Measurements from ENCODE around the gene PDLIM4.

PDLIM4 gene

DNA sequence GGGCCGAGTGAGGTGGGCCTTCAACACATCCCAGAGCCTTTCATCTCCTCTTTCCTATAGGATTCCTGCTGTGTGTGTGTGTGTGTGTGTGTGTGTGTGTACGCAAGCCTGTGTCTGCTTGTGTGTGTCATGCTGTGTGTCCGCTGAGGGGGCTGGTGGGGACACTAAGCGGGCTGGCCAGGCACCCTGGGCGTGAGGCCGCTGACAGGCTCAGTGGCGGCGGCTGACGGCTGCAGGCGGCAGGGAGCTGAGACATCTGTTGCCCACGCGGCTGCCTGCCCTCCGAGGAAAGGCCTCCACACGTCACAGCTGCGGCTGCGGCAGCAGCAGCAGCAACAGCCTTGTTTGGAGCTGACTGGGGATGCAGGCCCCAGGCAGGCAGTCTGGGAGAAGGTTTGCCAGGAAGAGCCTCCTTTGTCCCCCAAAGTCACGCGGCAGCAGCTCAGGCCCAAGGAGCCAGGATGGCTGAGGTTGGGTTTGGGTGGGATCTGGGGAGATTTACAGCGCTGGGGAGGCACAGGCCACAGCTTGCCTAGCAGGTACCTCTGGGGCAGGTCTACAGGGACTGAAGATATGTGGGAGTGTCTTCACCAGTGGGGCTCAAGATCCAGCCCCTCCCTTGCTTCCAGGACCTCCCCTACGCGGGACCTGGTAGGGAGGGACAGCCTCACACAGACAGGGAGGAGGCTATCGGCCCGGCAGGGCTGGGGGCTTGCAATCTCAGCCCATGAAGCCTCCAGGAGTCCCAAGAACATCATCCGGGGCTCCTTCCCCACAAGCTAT is 1.8 kb downstream of the PDLIM4 start:
- Histone ChIP-seq H3K27ac (no peak overlapping the region), H3K4me3 (ENCODE audit: low read depth in 1 of 2, low read length in 1 of 2) (no peak overlapping the region), H3K27me3 (peaks cover 57% of the 10 kb centered on the region), H3K36me3 (no peaks in the 10 kb centered on the region), H3K4me1 (ENCODE audit: control insufficient read depth in 1 of 2, insufficient read depth in 1 of 2, low read depth in 1 of 2, low read length in 1 of 2) (no peaks in the 10 kb centered on the region), H3K9me3 (no peaks in the 10 kb centered on the region)
- TF ChIP-seq, protein P1, sequence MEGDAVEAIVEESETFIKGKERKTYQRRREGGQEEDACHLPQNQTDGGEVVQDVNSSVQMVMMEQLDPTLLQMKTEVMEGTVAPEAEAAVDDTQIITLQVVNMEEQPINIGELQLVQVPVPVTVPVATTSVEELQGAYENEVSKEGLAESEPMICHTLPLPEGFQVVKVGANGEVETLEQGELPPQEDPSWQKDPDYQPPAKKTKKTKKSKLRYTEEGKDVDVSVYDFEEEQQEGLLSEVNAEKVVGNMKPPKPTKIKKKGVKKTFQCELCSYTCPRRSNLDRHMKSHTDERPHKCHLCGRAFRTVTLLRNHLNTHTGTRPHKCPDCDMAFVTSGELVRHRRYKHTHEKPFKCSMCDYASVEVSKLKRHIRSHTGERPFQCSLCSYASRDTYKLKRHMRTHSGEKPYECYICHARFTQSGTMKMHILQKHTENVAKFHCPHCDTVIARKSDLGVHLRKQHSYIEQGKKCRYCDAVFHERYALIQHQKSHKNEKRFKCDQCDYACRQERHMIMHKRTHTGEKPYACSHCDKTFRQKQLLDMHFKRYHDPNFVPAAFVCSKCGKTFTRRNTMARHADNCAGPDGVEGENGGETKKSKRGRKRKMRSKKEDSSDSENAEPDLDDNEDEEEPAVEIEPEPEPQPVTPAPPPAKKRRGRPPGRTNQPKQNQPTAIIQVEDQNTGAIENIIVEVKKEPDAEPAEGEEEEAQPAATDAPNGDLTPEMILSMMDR (IDR thresholded peaks at IDR 0.05), result no peak

DNA sequence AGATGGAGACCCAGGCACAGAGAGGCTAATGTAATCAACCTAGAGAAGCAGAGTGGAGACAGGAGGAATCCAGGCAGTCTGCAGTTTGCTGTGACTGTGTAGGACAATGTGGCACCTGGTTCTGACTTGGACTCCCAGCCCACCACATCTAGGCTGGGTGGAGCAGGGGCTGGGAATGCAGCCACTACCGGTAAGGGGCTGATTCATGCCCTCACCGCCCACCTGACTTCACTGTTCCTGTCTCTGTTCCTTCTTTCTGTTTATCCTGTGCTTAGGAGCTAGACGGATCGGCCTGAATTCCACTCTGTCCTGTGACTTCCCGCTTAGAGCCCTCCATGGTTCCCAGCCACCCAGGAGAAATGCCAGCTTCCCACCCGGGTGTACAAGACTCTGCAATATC is 2.6 kb downstream of the PDLIM4 start:
- no peak overlapping the region for H3K4me3 ChIP-seq (ENCODE audit: low read depth in 1 of 2, low read length in 1 of 2)
- no peaks in the 10 kb centered on the region for H3K9me3 ChIP-seq
- TF ChIP-seq, protein P1 (IDR thresholded peaks at IDR 0.05), result no peak
- no peak overlapping the region for H3K27ac ChIP-seq
- no peaks in the 10 kb centered on the region for H3K36me3 ChIP-seq
- H3K4me1 ChIP-seq (ENCODE audit: control insufficient read depth in 1 of 2, insufficient read depth in 1 of 2, low read depth in 1 of 2, low read length in 1 of 2), result no peaks in the 10 kb centered on the region
- peaks cover 56% of the 10 kb centered on the region for H3K27me3 ChIP-seq

DNA sequence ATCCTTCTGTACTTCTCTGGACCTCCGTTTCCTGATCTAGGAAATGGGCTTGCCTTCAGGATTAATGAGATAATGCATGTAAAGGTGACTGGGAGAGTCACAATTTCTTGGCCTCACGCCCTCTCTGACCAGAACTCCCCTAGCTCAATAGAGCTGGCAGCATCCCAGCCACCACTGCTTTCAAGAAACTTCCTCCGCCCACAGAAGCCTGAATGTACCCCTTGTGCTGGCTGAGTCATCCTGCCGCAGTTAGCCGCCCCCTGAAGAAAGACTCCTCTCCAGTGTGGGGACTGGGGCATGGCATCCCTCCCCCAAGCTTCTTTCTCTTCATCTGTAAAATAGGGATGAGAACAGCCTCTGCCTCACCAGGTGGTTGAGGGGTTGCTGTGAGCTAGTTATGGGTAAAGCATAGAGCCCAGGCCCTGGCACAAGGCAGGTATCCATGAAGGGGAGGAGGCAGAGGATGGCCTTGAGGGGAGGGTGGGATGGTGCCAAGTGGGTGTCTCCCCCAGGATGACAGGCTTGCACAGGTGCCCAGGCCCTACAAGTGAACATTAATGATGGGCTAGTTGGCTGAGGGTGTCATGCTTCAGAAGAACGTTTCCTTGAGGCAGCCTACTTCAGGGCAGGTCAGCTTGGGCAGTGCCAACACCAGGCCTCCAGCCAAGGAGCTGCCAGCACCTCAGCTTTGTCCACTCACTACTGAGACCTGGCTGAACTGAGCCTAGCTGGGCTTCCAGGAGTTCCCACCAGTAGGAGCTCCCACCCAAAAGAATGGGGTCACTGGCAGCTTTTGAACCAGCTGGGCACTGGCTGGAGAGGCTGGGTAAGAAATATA is 3.4 kb downstream of the PDLIM4 start:
- Histone ChIP-seq H3K36me3 (no peaks in the 10 kb centered on the region), H3K4me1 (ENCODE audit: control insufficient read depth in 1 of 2, insufficient read depth in 1 of 2, low read depth in 1 of 2, low read length in 1 of 2) (no peaks in the 10 kb centered on the region), H3K27ac (no peak overlapping the region), H3K4me3 (ENCODE audit: low read depth in 1 of 2, low read length in 1 of 2) (no peak overlapping the region), H3K27me3 (peaks cover 47% of the 10 kb centered on the region), H3K9me3 (no peaks in the 10 kb centered on the region)
- TF ChIP-seq, protein P1 (IDR thresholded peaks at IDR 0.05), result no peak

DNA sequence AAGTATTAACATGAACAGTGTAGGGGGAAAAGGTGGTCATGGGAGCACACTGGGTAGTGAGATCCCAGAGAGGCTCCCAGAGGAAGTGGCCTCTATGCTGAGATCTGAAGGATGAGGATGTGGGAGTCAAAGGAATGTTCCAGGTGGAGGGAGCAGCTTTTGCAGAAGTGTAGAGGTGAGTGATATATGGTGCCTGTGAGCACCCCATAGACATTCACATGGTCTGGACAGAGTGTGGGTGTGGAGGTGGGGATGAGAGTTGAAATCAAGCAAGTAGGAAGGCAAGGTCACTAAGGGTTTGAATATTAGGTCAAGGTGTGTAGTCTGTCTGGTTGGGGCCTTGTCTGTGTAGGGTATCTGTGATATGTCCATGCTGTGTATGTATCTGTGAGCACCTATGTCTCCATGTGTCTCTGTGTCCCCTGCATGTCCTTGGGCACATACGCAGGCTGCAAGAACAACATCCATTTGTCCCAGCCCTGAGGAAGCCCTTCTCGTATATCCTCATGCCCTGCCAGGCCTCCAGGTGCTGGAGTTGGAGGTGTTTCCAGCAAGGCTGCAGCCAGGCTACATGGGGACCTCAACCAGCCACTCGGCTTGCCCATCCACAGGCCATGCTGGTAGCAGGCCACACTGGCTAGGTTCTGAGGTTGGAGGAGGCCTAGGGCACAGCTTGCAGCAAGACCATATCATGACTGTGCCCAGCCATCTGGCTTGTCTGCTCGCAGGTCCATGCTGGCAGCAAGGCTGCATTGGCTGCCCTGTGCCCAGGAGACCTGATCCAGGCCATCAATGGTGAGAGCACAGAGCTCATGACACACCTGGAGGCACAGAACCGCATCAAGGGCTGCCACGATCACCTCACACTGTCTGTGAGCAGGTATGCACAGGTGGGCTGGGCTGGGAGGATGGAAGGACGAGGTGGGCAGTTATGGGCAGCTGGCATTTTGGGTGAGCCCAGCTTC is 4.7 kb downstream of the PDLIM4 start:
- Histone ChIP-seq H3K27ac (no peak overlapping the region), H3K9me3 (no peaks in the 10 kb centered on the region), H3K4me3 (ENCODE audit: low read depth in 1 of 2, low read length in 1 of 2) (no peak overlapping the region), H3K4me1 (ENCODE audit: control insufficient read depth in 1 of 2, insufficient read depth in 1 of 2, low read depth in 1 of 2, low read length in 1 of 2) (no peaks in the 10 kb centered on the region), H3K27me3 (peaks cover 35% of the 10 kb centered on the region), H3K36me3 (no peaks in the 10 kb centered on the region)
- TF ChIP-seq, protein P1 (IDR thresholded peaks at IDR 0.05), result no peak

DNA sequence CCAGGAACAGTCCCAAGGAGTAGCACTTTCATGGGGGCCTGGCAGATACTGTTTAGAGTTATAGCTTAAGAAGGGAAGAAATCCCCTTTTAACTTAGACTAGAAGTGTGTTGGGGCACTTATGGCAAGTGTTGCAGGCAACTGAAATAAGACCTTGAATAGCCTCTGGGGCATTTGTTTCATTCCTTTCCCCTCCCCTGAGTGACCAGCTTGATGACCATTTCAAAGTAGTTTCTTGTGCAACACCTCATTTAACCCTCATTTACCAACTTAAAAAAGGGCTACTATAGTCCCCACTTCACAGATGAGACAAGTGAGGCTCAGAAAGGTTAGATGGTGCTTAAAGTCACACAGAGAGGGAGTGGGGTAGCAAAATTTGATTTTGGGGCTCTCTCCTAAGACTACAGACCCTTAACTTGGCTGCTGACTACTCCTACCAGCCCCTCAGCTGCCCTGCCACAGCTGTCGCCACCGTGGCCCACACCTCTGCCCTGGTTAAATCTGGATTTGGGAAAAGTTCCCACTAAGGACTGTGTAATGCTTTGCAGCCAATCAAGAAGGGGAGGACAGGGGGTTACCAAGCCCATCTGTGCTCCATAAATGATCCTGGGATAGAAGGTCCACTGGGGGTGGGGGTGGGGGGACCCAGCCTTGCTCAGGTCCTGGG is 5.5 kb downstream of the PDLIM4 start:
- Histone ChIP-seq H3K27ac (no peak overlapping the region), H3K4me1 (ENCODE audit: control insufficient read depth in 1 of 2, insufficient read depth in 1 of 2, low read depth in 1 of 2, low read length in 1 of 2) (no peaks in the 10 kb centered on the region), H3K36me3 (no peaks in the 10 kb centered on the region), H3K9me3 (no peaks in the 10 kb centered on the region), H3K4me3 (ENCODE audit: low read depth in 1 of 2, low read length in 1 of 2) (no peak overlapping the region), H3K27me3 (peaks cover 26% of the 10 kb centered on the region)
- TF ChIP-seq, protein P1 (IDR thresholded peaks at IDR 0.05), result no peak

All from neutrophil (primary cell).